GM18870 (cell line): Measurements from ENCODE around the gene EXOC2.
"Not testable (repeated sequence)": the region's sequence is repeated elsewhere in the genome, so short reads cannot be mapped to it uniquely, and the experiment has no call there.

Source experiments
- ATAC-seq: cut with Tn5 transposase; IDR thresholded peaks from one replicate; pipeline ENCODE4 v1.9.1; 2021; ENCODE audit warnings: moderate library complexity; ENCODE audit not compliant: unreplicated experiment

EXOC2 gene

GRCh38 chr6:683742-684440 lies 9.0 kb downstream of the EXOC2 start:
- ATAC-seq: no peak

- ATAC-seq: no peak
These were observed 12.1 kb downstream of the EXOC2 start for GRCh38 chr6:680666-681340.

GRCh38 chr6:680251-680650 lies 12.7 kb downstream of the EXOC2 start:
- ATAC-seq: no peak

- ATAC-seq: no peak
These were observed 13.7 kb downstream of the EXOC2 start for GRCh38 chr6:679282-679681.

- no peak for ATAC-seq
These were observed 14.4 kb downstream of the EXOC2 start for GRCh38 chr6:678520-678919.

- no peak for ATAC-seq
These were observed 15.0 kb downstream of the EXOC2 start for GRCh38 chr6:677919-678318.

- no peak for ATAC-seq
These were observed 18.0 kb downstream of the EXOC2 start for GRCh38 chr6:674956-675355.

- ATAC-seq: no peak
These were observed 18.5 kb downstream of the EXOC2 start for GRCh38 chr6:674406-674805.

- no peak for ATAC-seq
These were observed 25.5 kb downstream of the EXOC2 start for GRCh38 chr6:667253-667927.

GRCh38 chr6:665403-666267 lies 27.3 kb downstream of the EXOC2 start:
- ATAC-seq: no peak

GRCh38 chr6:663788-664187 lies 29.2 kb downstream of the EXOC2 start:
- not testable (repeated sequence) for ATAC-seq

GRCh38 chr6:659716-660581 lies 33.0 kb downstream of the EXOC2 start:
- ATAC-seq: no peak

- ATAC-seq: no peak
These were observed 34.7 kb downstream of the EXOC2 start for GRCh38 chr6:658244-658643.

GRCh38 chr6:657743-658142 lies 35.2 kb downstream of the EXOC2 start:
- no peak for ATAC-seq

GRCh38 chr6:656460-657252 lies 36.3 kb downstream of the EXOC2 start, which contains the start of gene HUS1B:
Gene HUS1B (minus strand): TSS chr6:657100. CDS start chr6:656944, 156 bp downstream.
- ATAC-seq: no peak

GRCh38 chr6:654136-654535 lies 38.8 kb downstream of the EXOC2 start:
- no peak for ATAC-seq

GRCh38 chr6:652865-653264 lies 40.1 kb downstream of the EXOC2 start:
- no peak for ATAC-seq

GRCh38 chr6:650098-650497 lies 42.8 kb downstream of the EXOC2 start:
- ATAC-seq: no peak

GRCh38 chr6:642805-643204 lies 50.1 kb downstream of the EXOC2 start:
- ATAC-seq: no peak
